Osteoblast (primary cell): ENCODE data around the gene SNRPE. TPM values are rescaled to one million over a fixed set of nuclear protein-coding genes. Genes with fewer than 3 reads are reported as not detected.

Experiments
- DNase-seq: peaks from one replicate; pipeline ENCODE4 v3.0.0; 2011; ENCODE audit warnings: low spot score, mixed read lengths; ENCODE audit not compliant: insufficient read length; ENCODE audit errors: missing footprints
- H2AFZ ChIP-seq: 2 replicates; pipeline ENCODE4 v1.6.0; 2011; ENCODE audit warnings: mild to moderate bottlenecking, low read length
- H3K27ac ChIP-seq: 2 replicates; pipeline ENCODE4 v1.5.1; 2011; ENCODE audit warnings: mild to moderate bottlenecking, low read depth, low read length, moderate library complexity
- H3K27me3 ChIP-seq: 2 replicates; pipeline ENCODE4 v1.6.0; 2012; ENCODE audit warnings: mild to moderate bottlenecking, control low read depth, inconsistent platforms, low read length, moderate library complexity; ENCODE audit not compliant: insufficient read depth
- H3K36me3 ChIP-seq: 2 replicates; pipeline ENCODE4 v1.5.1; 2011; ENCODE audit warnings: mild to moderate bottlenecking, low read length, control low read depth, moderate library complexity; ENCODE audit not compliant: insufficient read depth
- H3K4me1 ChIP-seq: 2 replicates; pipeline ENCODE4 v1.5.1; 2011; ENCODE audit warnings: mild to moderate bottlenecking, low read length, control low read depth, moderate library complexity; ENCODE audit not compliant: insufficient read depth
- H3K4me2 ChIP-seq: 2 replicates; pipeline ENCODE4 v1.6.0; 2011; ENCODE audit warnings: mild to moderate bottlenecking, low read length; ENCODE audit not compliant: insufficient read depth
- H3K4me3 ChIP-seq: fragments of 200-600 bp; sonication (generic); 3 replicates; pipeline ENCODE4 v1.5.1; 2012; ENCODE audit warnings: mild to moderate bottlenecking, low read length, inconsistent platforms; ENCODE audit not compliant: insufficient read depth
- H3K79me2 ChIP-seq: 2 replicates; pipeline ENCODE4 v1.6.0; 2012; ENCODE audit warnings: mild to moderate bottlenecking, low read length, control low read depth, inconsistent platforms; ENCODE audit not compliant: insufficient read depth
- H3K9me3 ChIP-seq: 2 replicates; pipeline ENCODE4 v1.5.1; 2011; ENCODE audit warnings: low read depth, low read length, control low read depth
- H4K20me1 ChIP-seq: 2 replicates; pipeline ENCODE4 v1.6.0; 2012; ENCODE audit warnings: mild to moderate bottlenecking, low read length, control low read depth; ENCODE audit not compliant: insufficient read depth
- total RNA-seq: library from RNA; depleted of rRNA; stranded (reverse); fragments of >200 nt; gene quantifications from 2 replicates; pipeline ENCODE4 v1.2.3, GENCODE V29; 2012
- TF ChIP-seq, protein P1 (sequence below): IDR thresholded peaks from 2 replicates; pipeline ENCODE4 v1.5.1; 2011; ENCODE audit warnings: mild to moderate bottlenecking, low read depth, low read length, moderate library complexity; ENCODE audit errors: extremely low read depth

The SNRPE gene
- 45.7 and 46.3 TPM in 2 replicates for total RNA-seq

DNA sequence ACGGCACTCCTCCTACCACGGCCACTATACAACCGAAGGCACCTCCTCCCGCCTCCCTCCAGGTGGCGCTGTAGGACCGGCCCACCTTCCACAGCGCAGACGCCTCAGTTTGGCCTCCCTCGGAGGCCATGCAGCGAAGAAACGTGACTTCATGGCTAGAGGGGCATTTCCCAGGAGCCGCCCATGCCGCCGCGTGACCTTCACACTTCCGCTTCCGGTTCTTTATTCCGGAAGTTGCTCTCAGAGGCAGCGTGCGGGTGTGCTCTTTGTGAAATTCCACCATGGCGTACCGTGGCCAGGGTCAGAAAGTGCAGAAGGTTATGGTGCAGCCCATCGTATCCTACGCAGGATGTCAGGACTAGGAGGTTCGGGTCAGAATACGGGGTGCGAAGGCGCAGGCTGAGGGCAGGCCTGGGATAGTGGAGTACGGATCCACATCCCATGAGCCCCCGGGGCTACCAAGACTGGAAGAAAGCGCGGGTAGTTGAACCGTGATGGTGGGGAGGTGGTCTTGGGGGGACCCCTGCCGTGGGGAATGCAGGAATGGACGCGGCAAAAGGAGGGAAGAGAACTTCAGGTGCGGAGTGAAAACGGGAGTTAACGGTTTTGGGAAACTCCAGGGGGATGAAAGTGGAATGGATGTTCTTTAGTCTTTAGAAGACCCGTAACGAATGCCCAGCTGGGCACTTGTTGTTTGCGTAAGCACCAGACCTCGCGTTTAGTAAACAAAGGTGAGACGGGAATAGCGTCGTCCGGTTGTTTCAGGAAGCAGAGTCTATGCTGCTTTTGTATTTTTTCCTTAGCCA lies at the start of gene SNRPE:
Gene SNRPE (plus strand): TSS at position 221 of the 806 bp plus-strand sequence. CDS start 61 bp downstream, at position 282.
- peaks cover 26% of the 10 kb centered on the region for H3K79me2 ChIP-seq
- TF ChIP-seq, protein P1, sequence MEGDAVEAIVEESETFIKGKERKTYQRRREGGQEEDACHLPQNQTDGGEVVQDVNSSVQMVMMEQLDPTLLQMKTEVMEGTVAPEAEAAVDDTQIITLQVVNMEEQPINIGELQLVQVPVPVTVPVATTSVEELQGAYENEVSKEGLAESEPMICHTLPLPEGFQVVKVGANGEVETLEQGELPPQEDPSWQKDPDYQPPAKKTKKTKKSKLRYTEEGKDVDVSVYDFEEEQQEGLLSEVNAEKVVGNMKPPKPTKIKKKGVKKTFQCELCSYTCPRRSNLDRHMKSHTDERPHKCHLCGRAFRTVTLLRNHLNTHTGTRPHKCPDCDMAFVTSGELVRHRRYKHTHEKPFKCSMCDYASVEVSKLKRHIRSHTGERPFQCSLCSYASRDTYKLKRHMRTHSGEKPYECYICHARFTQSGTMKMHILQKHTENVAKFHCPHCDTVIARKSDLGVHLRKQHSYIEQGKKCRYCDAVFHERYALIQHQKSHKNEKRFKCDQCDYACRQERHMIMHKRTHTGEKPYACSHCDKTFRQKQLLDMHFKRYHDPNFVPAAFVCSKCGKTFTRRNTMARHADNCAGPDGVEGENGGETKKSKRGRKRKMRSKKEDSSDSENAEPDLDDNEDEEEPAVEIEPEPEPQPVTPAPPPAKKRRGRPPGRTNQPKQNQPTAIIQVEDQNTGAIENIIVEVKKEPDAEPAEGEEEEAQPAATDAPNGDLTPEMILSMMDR, result peak; percentile 86
- peak; percentile 95 for DNase-seq
- H3K9me3 ChIP-seq, result no peaks in the 10 kb centered on the region
- peak within 1 kb of the TSS; percentile 83 for H3K4me3 ChIP-seq
- peak within 1 kb of the TSS; percentile 81 for H3K27ac ChIP-seq
- H3K27me3 ChIP-seq, result no peaks in the 10 kb centered on the region
- peak within 1 kb of the TSS; percentile 95 for H3K4me2 ChIP-seq
- H3K4me1 ChIP-seq, result peaks cover 33% of the 10 kb centered on the region
- no peaks in the 10 kb centered on the region for H4K20me1 ChIP-seq
- peak within 1 kb of the TSS; percentile 94 for H2AFZ ChIP-seq
- peaks cover 36% of the 10 kb centered on the region for H3K36me3 ChIP-seq

DNA sequence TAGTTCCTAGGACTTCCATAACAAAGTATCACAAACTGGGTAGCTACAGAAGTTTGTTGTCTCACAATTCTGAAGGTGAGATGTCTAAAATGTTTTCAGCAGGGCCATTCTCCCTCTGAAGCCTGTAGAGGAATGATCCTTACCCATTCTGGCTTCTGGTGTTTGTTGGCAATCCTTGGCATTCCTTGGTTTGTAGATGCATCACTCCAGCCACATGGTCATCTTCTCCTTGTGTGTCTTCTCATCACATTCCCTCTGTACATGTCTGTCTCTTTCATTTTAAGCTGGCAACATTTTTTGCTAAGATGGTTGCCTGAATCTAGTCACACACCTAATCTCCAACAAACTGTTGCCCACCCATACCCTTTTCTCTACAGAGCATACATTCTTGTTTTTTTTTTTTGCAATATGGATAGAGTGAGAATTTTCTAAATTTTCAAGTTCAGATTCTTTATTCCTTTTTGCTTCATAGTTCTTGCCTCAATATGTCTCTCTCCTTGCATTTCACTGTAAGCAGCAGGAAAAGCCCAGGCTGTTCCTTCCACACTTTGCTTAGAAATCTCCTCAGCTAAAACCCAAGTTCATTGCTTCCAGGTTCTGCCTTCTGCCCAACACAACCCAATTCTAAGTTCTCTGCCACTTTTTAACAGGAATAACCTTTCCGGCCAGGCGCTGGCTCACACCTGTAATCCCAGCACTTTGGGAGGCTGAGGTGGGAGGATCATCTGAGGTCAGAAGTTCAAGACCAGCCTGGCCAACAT lies 47.6 kb upstream of the SNRPE start:
- H3K27me3 ChIP-seq, result no peaks in the 10 kb centered on the region
- peaks cover 42% of the 10 kb centered on the region for H4K20me1 ChIP-seq
- no peaks in the 10 kb centered on the region for H3K4me1 ChIP-seq
- no peak overlapping the region for H3K4me3 ChIP-seq
- DNase-seq, result no peak
- no peak overlapping the region for H2AFZ ChIP-seq
- no peaks in the 10 kb centered on the region for H3K9me3 ChIP-seq
- H3K79me2 ChIP-seq, result peaks cover 86% of the 10 kb centered on the region
- peaks cover 76% of the 10 kb centered on the region for H3K36me3 ChIP-seq
- TF ChIP-seq, protein P1, result no peak
- H3K27ac ChIP-seq, result no peak overlapping the region
- no peak overlapping the region for H3K4me2 ChIP-seq

DNA sequence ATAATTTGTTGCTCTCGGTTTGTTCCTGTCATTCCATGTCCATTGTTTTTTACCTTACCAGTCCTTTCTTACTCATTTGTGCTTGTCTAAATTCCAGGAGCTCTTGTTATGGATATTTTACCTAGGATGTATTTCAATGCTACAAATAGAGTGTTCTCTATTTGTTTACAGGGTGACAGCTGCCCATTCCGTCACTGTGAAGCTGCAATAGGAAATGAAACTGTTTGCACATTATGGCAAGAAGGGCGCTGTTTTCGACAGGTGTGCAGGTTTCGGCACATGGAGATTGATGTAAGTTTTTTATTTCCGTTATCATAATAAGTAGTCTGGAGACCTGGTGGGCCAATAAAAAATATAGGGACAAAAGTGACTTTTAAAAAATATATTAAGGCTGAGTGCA lies 43.0 kb upstream of the SNRPE start:
- no peak overlapping the region for H3K4me3 ChIP-seq
- no peak overlapping the region for H3K4me2 ChIP-seq
- peaks cover 77% of the 10 kb centered on the region for H3K79me2 ChIP-seq
- no peaks in the 10 kb centered on the region for H3K27me3 ChIP-seq
- H3K36me3 ChIP-seq, result peaks cover 86% of the 10 kb centered on the region
- H4K20me1 ChIP-seq, result peaks cover 28% of the 10 kb centered on the region
- H3K9me3 ChIP-seq, result no peaks in the 10 kb centered on the region
- TF ChIP-seq, protein P1, result no peak
- H3K4me1 ChIP-seq, result no peaks in the 10 kb centered on the region
- no peak overlapping the region for H3K27ac ChIP-seq
- no peak overlapping the region for H2AFZ ChIP-seq
- no peak for DNase-seq

DNA sequence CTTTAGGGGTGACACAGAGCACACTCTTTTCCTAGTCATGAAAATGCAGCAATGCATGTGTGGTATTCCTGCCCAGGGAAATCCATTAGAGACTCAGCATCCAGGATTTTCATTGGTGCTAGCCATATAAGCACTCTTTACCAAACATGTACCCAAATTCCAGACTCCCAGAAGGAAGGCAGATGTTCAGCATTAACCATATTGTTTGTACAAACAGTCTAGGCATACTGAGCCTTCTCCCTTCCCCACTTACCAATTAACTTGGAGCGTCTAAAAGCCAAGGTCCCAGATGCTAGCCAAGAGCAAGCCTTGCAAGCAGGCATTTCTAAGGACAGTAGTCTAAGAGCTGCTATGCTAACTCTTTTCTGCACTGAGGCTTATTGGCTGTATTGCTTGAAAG lies 38.1 kb upstream of the SNRPE start:
- H3K4me2 ChIP-seq, result no peak overlapping the region
- H3K27me3 ChIP-seq, result no peaks in the 10 kb centered on the region
- H3K79me2 ChIP-seq, result peaks cover 81% of the 10 kb centered on the region
- no peaks in the 10 kb centered on the region for H3K9me3 ChIP-seq
- H3K36me3 ChIP-seq, result peaks cover 77% of the 10 kb centered on the region
- no peak overlapping the region for H2AFZ ChIP-seq
- DNase-seq, result no peak
- peaks cover 25% of the 10 kb centered on the region for H4K20me1 ChIP-seq
- no peak overlapping the region for H3K4me3 ChIP-seq
- TF ChIP-seq, protein P1, result no peak
- H3K27ac ChIP-seq, result no peak overlapping the region
- H3K4me1 ChIP-seq, result peaks cover 4% of the 10 kb centered on the region
